ENCODE results near the gene LMOD2.
"Not testable (repeated sequence)": the region's sequence is repeated elsewhere in the genome, so short reads cannot be mapped to it uniquely, and the experiment has no call there.

Gene LMOD2, protein sequence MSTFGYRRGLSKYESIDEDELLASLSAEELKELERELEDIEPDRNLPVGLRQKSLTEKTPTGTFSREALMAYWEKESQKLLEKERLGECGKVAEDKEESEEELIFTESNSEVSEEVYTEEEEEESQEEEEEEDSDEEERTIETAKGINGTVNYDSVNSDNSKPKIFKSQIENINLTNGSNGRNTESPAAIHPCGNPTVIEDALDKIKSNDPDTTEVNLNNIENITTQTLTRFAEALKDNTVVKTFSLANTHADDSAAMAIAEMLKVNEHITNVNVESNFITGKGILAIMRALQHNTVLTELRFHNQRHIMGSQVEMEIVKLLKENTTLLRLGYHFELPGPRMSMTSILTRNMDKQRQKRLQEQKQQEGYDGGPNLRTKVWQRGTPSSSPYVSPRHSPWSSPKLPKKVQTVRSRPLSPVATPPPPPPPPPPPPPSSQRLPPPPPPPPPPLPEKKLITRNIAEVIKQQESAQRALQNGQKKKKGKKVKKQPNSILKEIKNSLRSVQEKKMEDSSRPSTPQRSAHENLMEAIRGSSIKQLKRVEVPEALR

DNA sequence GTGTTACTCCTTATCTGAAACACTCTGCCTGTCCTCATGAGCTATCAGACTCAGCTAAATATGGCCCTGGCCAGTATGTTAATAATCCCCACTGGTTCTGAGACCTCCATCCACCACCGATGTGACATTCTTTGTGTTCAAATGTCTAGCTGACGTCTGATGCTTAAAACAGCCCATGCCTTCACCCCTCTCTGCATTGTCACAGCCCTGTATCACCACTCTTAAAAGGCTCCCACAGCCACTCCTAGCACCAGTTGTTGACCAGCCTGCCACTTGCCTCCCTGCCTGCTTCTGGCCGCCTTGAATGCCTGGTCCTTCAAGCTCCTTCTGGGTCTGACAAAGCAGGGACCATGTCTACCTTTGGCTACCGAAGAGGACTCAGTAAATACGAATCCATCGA, at the start of gene LMOD2:
TSS of gene LMOD2 (plus strand) at position 253 of the 400 bp plus-strand sequence. CDS start at position 351, 98 bp downstream.
- no peak for DNase-seq

DNA sequence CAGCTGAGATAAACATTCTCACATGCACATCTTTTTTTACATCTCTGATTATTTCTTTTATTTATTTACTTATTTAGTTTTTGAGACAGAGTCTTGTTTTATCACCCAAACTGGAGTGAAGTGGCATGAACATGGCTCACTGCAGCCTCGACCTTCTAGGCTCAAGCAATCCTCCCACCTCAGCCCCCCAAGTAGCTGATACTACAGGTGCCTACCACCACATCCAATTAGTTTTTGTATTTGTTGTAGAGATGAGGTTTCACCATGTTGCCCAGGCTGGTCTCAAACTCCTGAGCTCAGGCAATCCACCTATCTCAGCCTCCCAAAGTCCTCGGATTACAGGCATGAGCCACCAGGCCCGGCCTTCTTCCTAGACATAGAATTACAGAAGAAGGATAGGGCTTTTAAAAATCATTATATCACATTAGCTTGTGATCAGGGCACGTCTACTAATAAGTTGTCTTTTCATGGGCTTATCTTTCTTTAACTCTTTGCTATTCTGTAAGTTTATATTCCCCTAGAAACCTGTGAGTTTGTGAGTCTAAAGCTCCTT, 48.2 kb upstream of the LMOD2 start:
- no peak for DNase-seq

DNA sequence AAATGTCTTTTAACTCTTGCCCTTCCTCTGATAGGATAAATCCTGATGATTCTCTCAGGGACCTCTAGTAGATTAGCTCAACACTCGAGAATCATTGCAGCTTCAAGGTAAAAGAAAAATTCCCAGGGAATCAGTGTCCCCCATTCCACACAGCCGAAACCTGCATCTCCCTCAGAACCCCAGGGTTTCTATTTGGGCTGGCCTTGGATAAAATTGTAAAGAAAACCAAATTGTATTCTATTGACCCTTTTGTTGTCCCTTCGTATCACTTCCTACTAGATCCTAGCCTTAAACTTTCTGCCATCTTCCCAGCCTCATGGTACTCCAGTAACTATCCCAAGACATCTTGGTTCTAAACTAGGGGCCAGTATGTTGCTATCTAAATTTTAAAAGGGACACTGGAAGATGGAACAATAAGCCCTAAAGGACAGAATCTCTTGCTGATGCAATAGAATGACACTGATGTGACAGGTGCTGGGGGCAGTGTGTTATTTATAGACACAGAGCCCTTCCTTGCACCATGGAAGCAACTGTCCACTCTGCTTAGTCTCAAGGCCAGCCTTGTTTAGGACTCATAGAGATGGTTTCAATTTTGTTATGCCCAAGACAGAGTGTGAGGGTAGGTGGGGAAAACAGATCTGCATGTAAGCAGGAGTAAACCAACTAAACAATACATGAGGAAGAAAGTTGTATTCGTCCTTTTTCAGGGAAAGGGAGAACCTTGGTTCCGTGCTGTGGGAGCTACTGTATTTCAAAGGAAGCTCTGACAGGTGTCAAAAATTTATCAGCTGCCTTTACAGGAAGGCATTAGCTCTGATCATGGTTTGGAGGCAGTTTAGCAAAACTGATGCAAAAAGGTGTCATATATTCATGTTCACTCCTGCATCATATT, 46.4 kb upstream of the LMOD2 start:
- no peak for DNase-seq

DNA sequence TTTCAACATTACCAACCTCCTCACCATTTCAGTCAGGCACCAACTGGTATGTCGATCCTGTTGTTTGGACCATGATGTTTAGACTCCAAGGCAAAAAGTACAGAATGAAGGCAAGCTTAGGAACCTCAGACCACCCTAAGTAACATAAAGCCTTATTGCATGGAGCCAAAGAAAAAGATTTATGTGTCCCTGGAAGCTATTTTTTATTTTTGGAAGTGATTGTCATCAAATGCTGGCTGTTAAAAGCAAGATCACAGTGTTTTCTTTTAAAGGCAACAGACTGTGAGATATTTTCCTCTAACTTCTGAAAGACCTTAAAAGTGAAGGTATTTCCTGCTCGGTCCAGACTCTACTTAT, 45.8 kb upstream of the LMOD2 start:
- no peak for DNase-seq

DNA sequence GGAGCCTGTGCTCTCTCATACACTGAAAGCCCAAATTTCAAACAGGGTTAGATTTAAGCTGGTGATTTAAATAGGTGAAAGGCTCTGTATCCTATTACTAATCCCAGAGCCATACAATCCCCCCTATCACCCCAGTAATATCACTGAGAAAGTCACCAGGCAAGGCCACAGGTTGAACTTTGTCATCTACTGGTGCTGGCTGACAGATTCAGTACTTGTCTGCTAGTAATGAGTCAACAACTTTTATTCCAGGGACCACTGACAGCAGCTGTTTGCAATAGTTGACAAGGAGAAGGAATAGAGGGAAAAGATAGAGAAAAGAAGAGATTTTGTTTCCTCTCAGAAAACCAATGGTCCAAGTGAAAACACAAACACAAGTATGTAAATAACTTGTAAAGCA, 43.6 kb upstream of the LMOD2 start:
- DNase-seq: no peak

DNA sequence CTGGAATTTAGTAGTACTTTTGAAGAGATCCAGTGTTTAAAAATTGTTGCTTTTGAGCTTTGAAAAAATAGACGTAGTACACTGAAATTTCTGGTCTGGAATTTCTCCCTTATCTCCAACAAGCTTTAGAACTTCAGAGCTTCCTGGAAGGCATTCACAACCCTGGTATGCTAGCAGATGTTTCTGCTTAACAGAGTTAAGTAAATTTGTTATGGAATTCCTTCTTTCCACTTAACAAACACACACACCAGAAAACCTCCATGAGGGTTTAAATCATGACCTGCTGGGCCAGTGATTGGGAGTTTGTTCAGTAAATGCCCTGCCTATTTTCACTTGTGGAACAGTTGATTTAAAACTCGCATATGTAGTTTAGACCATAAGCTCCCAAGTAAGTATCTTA, 40.3 kb upstream of the LMOD2 start:
- no peak for DNase-seq

DNA sequence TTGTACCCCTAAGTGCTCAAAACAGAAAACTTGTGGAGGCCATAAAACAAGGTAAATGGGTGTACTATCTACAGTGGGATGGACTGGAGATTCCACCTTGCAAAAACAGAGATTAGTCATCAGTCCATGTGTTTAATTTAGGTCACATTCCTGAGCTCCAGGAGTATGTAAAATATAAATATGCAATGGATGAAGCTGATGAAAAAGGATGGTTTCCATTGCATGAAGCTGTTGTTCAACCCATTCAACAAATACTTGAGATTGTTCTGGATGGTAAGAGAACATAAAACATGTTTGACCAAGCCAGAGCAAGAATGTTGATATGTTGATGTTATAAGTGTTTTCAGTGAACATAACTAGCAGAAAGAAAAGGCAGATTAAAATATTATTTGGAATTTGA, 39.4 kb upstream of the LMOD2 start:
- no peak for DNase-seq

DNA sequence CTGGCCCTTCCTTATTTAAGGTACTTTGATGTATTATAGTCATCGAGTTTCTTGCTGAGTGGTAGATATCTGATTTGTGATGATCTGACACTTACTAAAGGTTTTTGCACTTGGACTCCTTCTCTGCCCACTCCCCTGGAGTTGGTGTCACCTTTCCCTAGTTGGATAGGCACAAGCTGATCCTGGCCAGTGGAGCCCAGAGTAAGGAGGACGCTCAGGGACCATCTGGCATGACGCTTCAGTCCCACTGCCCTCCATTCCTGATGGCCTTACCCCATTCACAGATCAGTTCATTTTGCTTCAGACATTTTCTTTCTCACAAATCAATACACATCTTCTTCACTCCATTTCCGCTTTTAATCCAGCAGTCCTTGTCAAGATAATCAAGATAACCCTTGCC, 34.0 kb upstream of the LMOD2 start:
- DNase-seq: no peak

DNA sequence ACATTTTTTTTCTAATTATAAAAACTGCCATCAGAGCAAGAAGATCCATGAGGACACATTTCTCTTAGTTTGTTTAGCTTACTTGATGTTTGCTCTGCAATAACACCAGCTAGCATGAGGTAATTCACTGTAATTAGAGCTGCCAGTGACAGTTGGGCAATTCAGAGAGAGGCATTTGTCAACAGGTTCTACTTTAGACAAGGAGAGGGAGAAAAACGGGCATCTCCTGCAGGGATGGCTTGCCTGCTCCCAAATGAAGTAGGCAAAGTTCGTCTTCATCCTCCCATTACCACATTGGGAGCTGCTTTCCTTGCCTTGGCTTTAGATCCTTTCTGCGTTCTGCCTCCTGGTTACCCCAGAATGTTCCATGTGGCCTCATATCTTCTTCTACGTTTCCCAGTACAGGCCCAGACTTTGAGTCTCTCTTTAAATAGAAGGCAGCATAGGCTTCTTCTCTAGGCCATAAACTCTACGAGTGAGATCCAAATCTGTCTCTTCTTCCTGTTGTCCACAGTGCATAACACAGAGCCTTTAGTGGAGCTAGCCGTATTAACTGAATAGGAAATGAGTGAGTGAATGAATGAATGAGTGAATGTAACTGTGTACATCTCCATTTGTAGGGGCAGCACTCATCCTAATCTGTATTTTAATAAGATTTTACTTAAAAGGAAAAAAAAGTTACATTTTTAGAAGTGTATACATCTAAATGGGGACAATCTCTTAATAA, 32.8 kb upstream of the LMOD2 start:
- DNase-seq: no peak

DNA sequence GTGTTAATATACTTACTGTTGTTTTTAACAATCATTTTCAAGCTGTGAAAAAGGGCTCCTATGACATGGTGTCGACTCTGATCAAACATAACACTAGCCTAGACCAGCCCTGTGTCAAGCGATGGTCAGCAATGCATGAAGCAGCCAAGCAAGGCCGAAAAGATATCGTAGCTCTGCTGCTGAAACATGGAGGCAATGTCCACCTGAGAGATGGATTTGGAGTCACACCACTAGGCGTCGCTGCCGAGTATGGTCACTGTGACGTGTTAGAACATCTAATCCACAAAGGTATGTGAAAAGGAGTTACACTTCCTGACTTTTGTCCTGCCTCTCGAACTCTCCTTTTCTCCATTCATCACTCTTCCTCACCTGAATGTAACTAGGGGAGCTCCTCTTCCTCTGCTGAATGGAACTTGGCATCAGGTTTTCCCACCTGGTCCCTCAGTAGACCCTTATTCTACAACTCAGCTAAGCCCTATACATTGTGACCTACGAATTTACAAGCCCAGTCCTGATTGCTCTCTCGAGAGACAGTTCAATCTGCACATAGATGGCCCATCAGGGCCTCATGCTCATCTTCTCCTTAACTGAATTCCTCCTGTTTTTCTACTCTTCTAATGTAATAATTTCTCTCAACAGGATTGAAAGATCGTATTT, 31.0 kb upstream of the LMOD2 start:
- peak; percentile 58 for DNase-seq

DNA sequence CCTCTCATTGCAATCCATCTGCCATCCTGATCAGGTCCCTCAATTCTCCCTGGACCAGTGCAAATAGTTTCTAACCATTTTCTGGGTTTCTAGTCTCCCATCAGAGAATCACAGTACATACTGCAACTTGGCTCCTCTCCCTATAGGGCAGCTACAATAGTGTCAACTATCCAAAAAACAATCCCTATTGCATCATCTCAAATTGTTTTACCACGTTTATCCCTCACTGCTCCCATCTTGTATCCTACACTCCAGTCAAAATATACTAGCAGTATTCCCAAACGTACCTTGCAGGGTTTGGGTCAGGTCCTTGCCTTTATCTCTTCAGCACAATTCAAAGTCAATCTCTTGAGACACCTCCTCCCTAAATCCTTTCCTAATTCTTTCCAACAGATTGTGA, 30.4 kb upstream of the LMOD2 start:
- no peak for DNase-seq

DNA sequence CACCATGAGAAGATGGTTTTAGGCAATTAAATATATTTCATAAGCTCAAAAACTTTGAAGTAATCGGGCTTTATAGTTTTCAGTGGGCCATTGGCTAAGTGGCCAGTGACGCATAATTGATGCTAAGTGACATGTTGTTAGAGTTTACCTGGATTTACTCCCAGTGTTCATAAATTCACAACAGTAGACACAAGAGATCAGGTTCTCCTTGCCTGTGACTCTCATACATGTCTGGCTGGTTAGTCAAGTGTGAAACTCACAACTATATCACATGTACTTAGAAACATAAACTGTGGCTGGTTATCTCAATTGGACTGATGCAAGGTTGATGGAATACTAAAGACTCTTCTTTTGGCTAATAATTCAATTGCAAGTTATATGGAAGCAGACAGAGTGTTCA, 27.8 kb upstream of the LMOD2 start:
- no peak for DNase-seq

DNA sequence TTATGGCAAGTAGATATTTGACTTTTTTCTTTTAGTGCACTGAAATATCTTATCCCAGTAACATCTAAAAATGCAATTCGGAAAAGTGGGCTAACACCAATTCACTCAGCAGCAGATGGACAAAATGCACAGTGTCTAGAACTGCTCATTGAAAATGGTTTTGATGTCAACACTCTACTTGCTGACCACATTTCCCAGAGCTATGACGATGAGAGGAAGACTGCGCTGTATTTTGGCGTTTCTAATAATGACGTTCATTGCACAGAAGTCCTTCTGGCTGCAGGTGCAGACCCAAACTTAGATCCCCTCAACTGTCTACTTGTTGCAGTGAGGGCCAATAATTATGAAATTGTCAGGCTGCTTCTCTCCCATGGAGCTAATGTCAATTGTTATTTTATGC, 26.8 kb upstream of the LMOD2 start:
- no peak for DNase-seq

DNA sequence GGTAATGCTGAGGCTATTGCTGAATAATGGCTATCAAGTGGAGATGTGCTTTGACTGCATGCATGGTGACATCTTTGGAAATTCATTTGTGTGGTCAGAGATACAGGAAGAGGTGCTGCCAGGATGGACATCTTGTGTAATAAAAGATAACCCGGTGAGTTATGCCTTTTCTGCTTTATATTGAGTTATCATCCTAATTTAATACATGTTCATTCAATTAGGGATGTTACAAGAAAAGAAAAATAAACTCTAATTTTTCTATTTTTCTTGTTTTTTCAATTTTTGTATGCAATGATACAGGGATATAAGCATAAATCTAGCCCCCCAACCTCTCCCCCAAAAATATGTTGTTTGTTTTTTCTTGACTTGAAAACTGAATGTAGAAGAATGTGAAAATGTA, 26.4 kb upstream of the LMOD2 start:
- DNase-seq: no peak

DNA sequence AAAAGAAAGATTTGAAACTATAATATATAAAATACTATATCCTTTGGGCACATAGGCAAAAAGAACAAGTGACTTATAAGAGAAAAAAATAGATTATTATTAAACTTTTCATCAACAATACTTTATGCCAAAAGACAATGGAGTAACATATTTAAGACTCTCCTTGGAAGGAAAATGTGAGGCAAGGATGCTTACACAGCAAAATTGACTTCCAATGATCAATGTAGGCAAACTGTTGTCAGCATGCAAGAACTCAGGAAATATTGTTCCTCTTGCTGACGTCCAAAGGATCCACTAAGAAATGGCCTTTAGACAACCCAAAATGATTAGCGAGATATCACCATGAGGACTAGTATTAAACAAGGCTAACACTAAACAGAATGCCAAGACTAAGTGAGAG, 22.9 kb upstream of the LMOD2 start:
- no peak for DNase-seq

DNA sequence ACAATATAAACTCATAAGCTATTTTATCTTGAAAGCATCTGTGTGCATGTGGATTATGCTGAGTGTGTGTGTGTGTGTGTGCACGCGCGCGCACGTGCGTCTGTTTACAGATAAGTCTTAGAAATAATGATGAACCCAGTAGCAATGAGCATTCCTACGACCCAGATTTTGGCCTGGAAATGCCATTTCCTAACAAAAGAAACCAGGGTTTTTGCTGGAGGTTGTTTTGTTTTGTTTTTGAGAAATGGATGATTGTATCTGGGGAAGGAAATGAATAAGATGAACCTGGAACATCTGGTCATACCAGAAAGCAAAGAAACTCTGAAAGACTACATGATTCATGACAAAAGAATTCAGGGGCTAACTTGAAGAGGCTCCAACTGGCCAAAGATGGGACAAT, 22.1 kb upstream of the LMOD2 start:
- no peak for DNase-seq

DNA sequence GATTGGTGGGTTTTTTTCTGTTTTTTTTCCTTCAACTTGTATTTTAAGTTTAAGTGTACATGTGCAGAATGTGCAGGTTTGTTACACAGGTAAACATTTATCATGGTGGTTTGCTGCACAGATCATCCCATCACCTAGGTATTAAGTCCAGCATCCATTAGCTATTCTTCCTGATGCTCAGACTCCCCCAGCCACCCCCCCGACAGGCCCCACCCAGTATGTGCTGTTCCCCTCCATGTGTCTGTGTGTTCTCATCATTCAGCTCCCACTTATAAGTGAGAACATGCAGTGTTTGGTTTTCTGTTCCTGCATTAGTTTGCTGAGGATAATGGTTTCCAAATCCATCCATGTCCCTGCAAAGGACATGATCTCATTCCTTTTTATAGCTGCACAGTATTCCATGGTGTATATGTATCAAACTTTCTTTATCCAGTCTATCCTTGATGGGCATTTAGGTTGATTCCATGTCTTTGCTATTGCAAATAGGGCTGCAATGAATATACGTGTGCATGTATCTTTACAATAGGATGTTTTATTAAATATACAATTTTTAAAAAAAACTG, 21.6 kb upstream of the LMOD2 start:
- DNase-seq: not testable (repeated sequence)

DNA sequence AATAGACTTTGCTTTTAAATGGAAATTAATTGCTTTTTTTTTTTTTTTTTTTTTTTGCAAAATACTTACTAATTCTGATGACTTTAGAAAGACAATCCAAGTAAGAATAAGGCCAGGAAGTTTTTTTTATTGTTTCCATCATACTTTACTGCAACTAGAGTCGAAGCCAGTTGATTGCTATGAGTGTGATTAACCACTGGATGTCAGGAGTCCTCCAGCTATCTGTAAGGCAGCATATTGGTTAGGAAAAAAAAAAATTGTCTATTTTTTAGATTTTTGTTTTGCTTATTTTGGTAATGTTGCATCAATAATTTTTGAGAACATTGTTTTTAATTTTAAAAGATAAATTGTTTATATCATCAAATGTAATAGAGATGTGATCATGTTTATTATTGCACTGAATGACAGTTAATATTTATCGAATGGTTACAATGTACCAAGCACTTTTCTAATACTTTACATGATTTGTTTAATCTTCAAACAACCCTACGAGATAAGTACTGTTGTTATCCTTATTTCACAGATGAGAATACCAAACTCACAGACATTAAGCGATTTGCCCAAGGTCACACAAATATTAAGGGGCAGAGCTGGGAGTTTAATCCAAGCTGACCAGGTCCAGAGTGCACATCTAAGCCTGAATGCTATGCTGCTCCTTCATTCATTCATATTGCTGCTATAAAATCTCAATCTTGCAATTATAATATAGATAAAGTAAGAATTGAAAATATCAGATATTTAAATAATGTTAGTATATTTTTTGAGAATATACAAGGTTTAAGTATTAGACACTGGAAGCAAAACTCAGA, 19.9 kb upstream of the LMOD2 start:
- DNase-seq: no peak

DNA sequence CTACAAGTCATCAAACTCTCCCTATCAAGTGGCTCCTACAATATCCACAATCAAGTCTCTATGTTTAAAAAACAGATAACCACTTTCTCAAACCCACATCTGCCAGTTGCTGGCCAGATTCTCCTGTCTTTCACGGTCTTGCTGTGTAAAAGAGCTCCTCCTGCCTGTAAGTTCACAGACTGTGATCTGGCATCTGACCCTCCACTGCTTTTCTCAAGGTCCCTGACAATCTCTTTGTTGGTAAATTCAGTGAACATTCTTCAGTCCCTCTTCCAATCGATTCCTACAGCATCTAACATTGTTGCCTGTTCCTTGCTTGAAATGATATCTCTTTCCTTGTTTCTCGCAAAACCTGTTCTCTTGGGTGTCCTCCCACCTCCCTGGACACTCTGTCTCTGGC, 18.5 kb upstream of the LMOD2 start:
- no peak for DNase-seq

DNA sequence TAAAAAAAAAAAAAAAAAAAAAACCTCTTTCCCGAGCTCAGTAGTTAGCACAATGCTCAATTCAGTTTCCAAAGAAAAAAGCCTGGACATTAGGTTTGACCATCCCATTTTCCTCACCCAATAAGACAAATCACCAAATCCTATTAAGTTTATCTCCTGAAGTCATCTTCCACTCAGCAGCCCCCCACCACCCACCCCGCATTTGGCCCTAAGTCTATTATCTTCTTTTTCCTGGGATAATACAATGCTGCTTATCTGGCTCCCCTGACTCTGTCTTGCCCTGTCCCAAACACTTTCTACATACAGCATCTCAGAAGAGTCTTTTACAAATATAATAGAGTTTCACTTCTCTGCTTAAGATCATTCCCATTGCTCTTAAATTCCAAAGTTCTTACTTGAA, 17.8 kb upstream of the LMOD2 start:
- DNase-seq: no peak

DNA sequence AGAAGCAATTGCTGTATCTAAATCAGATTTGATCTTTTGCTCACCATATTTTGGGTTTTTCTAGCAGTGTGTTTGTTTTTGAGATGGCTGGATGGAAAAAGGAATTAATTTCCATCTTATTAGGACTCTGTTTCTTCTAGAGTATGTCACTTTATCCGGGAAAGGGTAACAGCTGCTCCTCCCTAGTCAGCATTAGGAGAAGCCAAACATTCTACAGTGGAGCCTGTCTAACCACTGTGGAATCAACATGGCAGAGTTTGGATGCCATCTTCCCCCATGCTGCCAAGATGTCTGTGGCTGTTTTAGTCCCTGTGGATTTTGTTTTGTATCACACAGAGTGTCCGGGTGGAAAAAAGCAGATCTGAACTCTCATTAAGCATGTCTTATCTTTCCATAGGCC, 16.0 kb upstream of the LMOD2 start:
- DNase-seq: no peak
